ENCODE data around the gene SIGLEC8.

SIGLEC8 gene

DNA sequence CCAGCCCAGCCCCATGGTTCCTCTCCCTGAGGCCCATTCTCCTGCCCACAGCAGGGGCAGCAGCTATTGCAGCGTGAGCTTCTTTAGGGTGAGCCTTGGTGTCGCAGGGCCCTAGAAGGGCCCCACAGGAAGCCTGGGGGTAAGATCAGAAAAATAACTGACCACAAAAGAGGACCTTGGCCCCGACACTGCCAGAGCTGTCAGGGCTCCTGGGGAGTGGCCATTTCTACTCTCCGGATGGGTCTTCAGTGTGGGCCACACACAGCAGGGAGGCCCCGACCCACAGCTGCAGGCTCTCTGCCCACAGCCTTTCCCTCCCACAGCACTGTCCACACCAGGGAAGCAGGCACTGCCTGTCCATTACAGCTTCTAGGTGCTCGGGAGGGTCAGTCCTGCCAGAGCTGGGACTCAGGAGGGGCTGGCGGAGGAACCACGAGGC, 3.5 kb upstream of the SIGLEC8 start:
- peak overlapping the region; percentile 56 for H3K4me3 ChIP-seq (ENCODE audit: low read length, poor library complexity, severe bottlenecking)
- peaks cover 4% of the 10 kb centered on the region; the same call in 1 of the 2 replicates for H3F3A ChIP-seq (ENCODE audit: low read depth)
- H4K20me1 ChIP-seq (ENCODE audit: insufficient read depth, low read length, poor library complexity, severe bottlenecking) = no peaks in the 10 kb centered on the region
- peaks cover 15% of the 10 kb centered on the region; the same call in 1 of the 2 replicates for H3K79me2 ChIP-seq (ENCODE audit: insufficient read depth, low read length)
- peak overlapping the region; percentile 95 for H3K4me2 ChIP-seq (ENCODE audit: low read depth, low read length, poor library complexity, severe bottlenecking)
- H3K27me3 ChIP-seq (ENCODE audit: insufficient read depth, low read length, poor library complexity, severe bottlenecking) = no peaks in the 10 kb centered on the region
- H3K4me1 ChIP-seq (ENCODE audit: insufficient read depth, low read length, poor library complexity, severe bottlenecking) = peaks cover 47% of the 10 kb centered on the region
- H3K36me3 ChIP-seq (ENCODE audit: insufficient read depth, low read length) = no peaks in the 10 kb centered on the region
- no peaks in the 10 kb centered on the region for H3K9me3 ChIP-seq (ENCODE audit: insufficient read depth, low read depth, low read length)
- TF ChIP-seq CTCF (conservative IDR thresholded peaks at IDR 0.05; ENCODE audit: low read length) (no peak), EZH2phosphoT487 (IDR thresholded peaks at IDR 0.05; ENCODE audit: borderline replicate concordance) (no peak)
- H3K9ac ChIP-seq (ENCODE audit: low read depth, low read length, poor library complexity, severe bottlenecking) = peak overlapping the region; percentile 82
- no peaks in the 10 kb centered on the region for H3K9me2 ChIP-seq (replicated peaks; ENCODE audit: low read depth, low read length)
- no peak overlapping the region for H2AFZ ChIP-seq (ENCODE audit: low read length)

DNA sequence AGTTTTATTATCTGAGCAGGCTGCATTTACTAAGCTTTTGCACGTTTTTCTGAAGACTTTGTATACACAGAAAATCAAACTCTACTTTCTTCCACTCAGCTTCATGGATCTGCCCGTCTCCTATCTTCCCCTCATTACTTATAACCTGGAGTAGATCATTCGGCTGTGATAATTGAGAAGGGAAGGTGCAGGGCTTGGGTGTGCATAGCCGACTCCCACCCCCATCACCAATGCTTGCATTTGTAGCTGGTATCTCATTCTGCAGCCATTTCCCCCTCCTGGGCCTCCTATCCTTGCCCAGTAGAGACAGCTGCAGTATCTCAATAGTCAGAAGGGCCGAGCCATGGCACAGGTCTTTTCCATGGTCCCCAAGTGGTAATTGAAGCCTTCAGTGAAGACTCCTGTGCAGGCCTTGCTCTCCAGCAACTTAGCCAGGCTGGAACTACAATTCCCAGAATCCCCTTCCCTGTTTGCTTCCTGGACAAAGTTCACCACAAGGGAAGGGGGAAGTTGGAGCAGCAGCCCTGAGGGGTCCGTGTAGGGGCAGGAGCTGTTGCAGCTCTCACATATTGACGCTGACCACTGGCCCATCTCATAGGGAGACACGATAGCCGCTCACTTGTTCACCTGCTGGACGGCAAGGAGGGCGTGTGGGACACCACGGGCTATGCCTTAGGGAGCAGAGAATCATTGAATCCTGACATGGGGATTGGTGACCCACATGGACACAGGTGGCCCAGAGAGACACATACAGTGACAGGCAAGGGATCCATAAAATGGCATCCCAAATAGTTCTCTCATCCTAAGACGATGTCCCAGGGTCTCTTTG, 2.1 kb upstream of the SIGLEC8 start:
- Histone ChIP-seq H3K4me2 (ENCODE audit: low read depth, low read length, poor library complexity, severe bottlenecking) (peak overlapping the region; percentile 95), H4K20me1 (ENCODE audit: insufficient read depth, low read length, poor library complexity, severe bottlenecking) (no peaks in the 10 kb centered on the region), H3K9ac (ENCODE audit: low read depth, low read length, poor library complexity, severe bottlenecking) (peak overlapping the region; percentile 82), H3K36me3 (ENCODE audit: insufficient read depth, low read length) (no peaks in the 10 kb centered on the region), H3K27me3 (ENCODE audit: insufficient read depth, low read length, poor library complexity, severe bottlenecking) (no peaks in the 10 kb centered on the region), H3F3A (ENCODE audit: low read depth) (peaks cover 4% of the 10 kb centered on the region; the same call in 1 of the 2 replicates), H3K9me2 (replicated peaks; ENCODE audit: low read depth, low read length) (no peaks in the 10 kb centered on the region), H3K79me2 (ENCODE audit: insufficient read depth, low read length) (peaks cover 6% of the 10 kb centered on the region; the same call in 1 of the 2 replicates), H2AFZ (ENCODE audit: low read length) (peak overlapping the region; percentile 68), H3K4me3 (ENCODE audit: low read length, poor library complexity, severe bottlenecking) (peak overlapping the region; percentile 56), H3K4me1 (ENCODE audit: insufficient read depth, low read length, poor library complexity, severe bottlenecking) (peaks cover 36% of the 10 kb centered on the region), H3K9me3 (ENCODE audit: insufficient read depth, low read depth, low read length) (no peaks in the 10 kb centered on the region)
- TF ChIP-seq EZH2phosphoT487 (IDR thresholded peaks at IDR 0.05; ENCODE audit: borderline replicate concordance) (no peak), CTCF (conservative IDR thresholded peaks at IDR 0.05; ENCODE audit: low read length) (no peak)

- H4K20me1 ChIP-seq (ENCODE audit: insufficient read depth, low read length, poor library complexity, severe bottlenecking) = no peaks in the 10 kb centered on the region
- no peak overlapping the region for H3K9ac ChIP-seq (ENCODE audit: low read depth, low read length, poor library complexity, severe bottlenecking)
- no peak overlapping the region for H3K4me2 ChIP-seq (ENCODE audit: low read depth, low read length, poor library complexity, severe bottlenecking)
- no peaks in the 10 kb centered on the region for H3K9me3 ChIP-seq (ENCODE audit: insufficient read depth, low read depth, low read length)
- no peak overlapping the region for H2AFZ ChIP-seq (ENCODE audit: low read length)
- peaks cover 36% of the 10 kb centered on the region for H3K4me1 ChIP-seq (ENCODE audit: insufficient read depth, low read length, poor library complexity, severe bottlenecking)
- peaks cover 4% of the 10 kb centered on the region; the same call in 1 of the 2 replicates for H3F3A ChIP-seq (ENCODE audit: low read depth)
- TF ChIP-seq CTCF (conservative IDR thresholded peaks at IDR 0.05; ENCODE audit: low read length) (no peak), EZH2phosphoT487 (IDR thresholded peaks at IDR 0.05; ENCODE audit: borderline replicate concordance) (no peak)
- no peaks in the 10 kb centered on the region for H3K27me3 ChIP-seq (ENCODE audit: insufficient read depth, low read length, poor library complexity, severe bottlenecking)
- no peaks in the 10 kb centered on the region for H3K36me3 ChIP-seq (ENCODE audit: insufficient read depth, low read length)
- H3K4me3 ChIP-seq (ENCODE audit: low read length, poor library complexity, severe bottlenecking) = no peak overlapping the region
- no peaks in the 10 kb centered on the region for H3K9me2 ChIP-seq (replicated peaks; ENCODE audit: low read depth, low read length)
- H3K79me2 ChIP-seq (ENCODE audit: insufficient read depth, low read length) = no peaks in the 10 kb centered on the region
Measured at GRCh38 chr19:51458899-51459505, 748 bp upstream of the SIGLEC8 start.
